T-cell (primary cell): ENCODE data around the gene SPAG7. TPM values are rescaled to one million over a fixed set of nuclear protein-coding genes. Genes with fewer than 3 reads are reported as not detected.

ENCODE experiments used
- ATAC-seq, 4 experiments: fragments of 200-7000 bp in 3 of 4; fragments of 150-1000 bp in 1 of 4; cut with Tn5 transposase; replicated peaks in 1 of 4; 1 replicate in 3 of 4; 2 replicates in 1 of 4; pipeline ENCODE4 v1.10.0; 2021; ENCODE audit warnings: moderate library complexity in 3 of 4, mild to moderate bottlenecking in 2 of 4, moderate number of reproducible peaks in 1 of 4
- CTCF ChIA-PET, 2 donors: fragments of 300-600 bp; sonication (Branson Sonifier 250); formaldehyde crosslinking; loops; one replicate each; lab custom pipeline; 2022; ENCODE audit warnings: antibody characterized with exemption in 2 of 2; lab: Charles Lee
- POLR2A ChIA-PET, 2 donors: fragments of 300-600 bp; sonication (Branson Sonifier 250); formaldehyde crosslinking; loops; one replicate each; lab custom pipeline; 2022; ENCODE audit warnings: antibody characterized with exemption in 2 of 2; lab: Charles Lee
- DNase-seq, 35 experiments: peaks; one replicate each; pipeline versions ENCODE4 v3.0.0 to v3.0.0-alpha.2; 2013 to 2023
- H3K27ac ChIP-seq: one replicate; pipeline ENCODE4 v1.5.1; 2013; ENCODE audit warnings: low read length
- H3K27me3 ChIP-seq, 2 experiments: replicated peaks in 1 of 2; 1 replicate in 1 of 2; 2 replicates in 1 of 2; pipeline versions ENCODE4 v1.6.1 to v1.7.0; 2013; ENCODE audit warnings: low read length in 1 of 2, mixed read lengths in 1 of 2; ENCODE audit not compliant: control insufficient read depth in 2 of 2, insufficient read depth in 2 of 2; ENCODE audit errors: extremely low read depth in 1 of 2
- H3K36me3 ChIP-seq, 2 donors: 1 replicate in 1 of 2; 2 replicates in 1 of 2; pipeline versions ENCODE4 v1.6.1 to v1.7.0; 2013; ENCODE audit warnings: low read length in 1 of 2; ENCODE audit not compliant: control insufficient read depth in 2 of 2, insufficient read depth in 1 of 2; ENCODE audit errors: extremely low read depth in 1 of 2
- H3K4me1 ChIP-seq, 2 experiments: 1 replicate in 1 of 2; 2 replicates in 1 of 2; pipeline versions ENCODE4 v1.6.1 to v1.7.0; 2013; ENCODE audit warnings: low read length in 2 of 2, mixed read lengths in 1 of 2; ENCODE audit not compliant: insufficient read depth in 2 of 2, control insufficient read depth in 1 of 2; ENCODE audit errors: extremely low read depth in 1 of 2
- H3K4me3 ChIP-seq, 2 donors: 1 replicate in 1 of 2; 2 replicates in 1 of 2; pipeline versions ENCODE4 v1.5.1 to v1.7.0; 2013; ENCODE audit warnings: mild to moderate bottlenecking in 2 of 2, low read length in 1 of 2, moderate library complexity in 1 of 2; ENCODE audit not compliant: control insufficient read depth in 1 of 2; ENCODE audit errors: extremely low read depth in 1 of 2
- H3K9me3 ChIP-seq: 2 replicates; pipeline ENCODE4 v1.7.0; 2013
- H3K27ac Mint-ChIP-seq, 2 donors: one replicate each; pipeline ENCODE4 v1.8.0; 2020 to 2021; ENCODE audit warnings: mild to moderate bottlenecking in 2 of 2, mixed read lengths in 2 of 2
- H3K27me3 Mint-ChIP-seq, 2 donors: one replicate each; pipeline ENCODE4 v1.8.0; 2021 to 2022; ENCODE audit warnings: mixed read lengths in 2 of 2
- H3K36me3 Mint-ChIP-seq: one replicate; pipeline ENCODE4 v1.8.0; 2021; ENCODE audit warnings: mixed read lengths
- H3K4me1 Mint-ChIP-seq, 3 donors: one replicate each; pipeline ENCODE4 v1.8.0; 2020 to 2022; ENCODE audit warnings: mixed read lengths in 3 of 3, mild to moderate bottlenecking in 1 of 3
- H3K4me3 Mint-ChIP-seq, 3 donors: one replicate each; pipeline ENCODE4 v1.8.0; 2020 to 2022; ENCODE audit warnings: mild to moderate bottlenecking in 3 of 3, mixed read lengths in 3 of 3, moderate library complexity in 3 of 3
- H3K9me3 Mint-ChIP-seq, 3 donors: one replicate each; pipeline ENCODE4 v1.8.0; 2020 to 2022; ENCODE audit warnings: mixed read lengths in 3 of 3
- WGBS: methylation state at CpG from one replicate; pipeline ENCODE4 v1.1.5; 2013; ENCODE audit warnings: missing lambda C conversion rate; ENCODE audit not compliant: insufficient coverage; 5-methylcytosine and 5-hydroxymethylcytosine counted together
- total RNA-seq, 35 experiments: library from RNA in 6 of 35; stranded (reverse) in 6 of 35; fragments of 120-200 nt in 1 of 35; gene quantifications; one replicate each; pipeline versions ENCODE4 v1.2.1 to v1.2.4 and lab custom pipeline; 2013 to 2026

Gene SPAG7
- total RNA-seq, 5 donors from 2014 or later (not counting 1 experiment from before 2014, with no cell fraction given): 36.4 to 65.6 (median 55.8) TPM

DNA sequence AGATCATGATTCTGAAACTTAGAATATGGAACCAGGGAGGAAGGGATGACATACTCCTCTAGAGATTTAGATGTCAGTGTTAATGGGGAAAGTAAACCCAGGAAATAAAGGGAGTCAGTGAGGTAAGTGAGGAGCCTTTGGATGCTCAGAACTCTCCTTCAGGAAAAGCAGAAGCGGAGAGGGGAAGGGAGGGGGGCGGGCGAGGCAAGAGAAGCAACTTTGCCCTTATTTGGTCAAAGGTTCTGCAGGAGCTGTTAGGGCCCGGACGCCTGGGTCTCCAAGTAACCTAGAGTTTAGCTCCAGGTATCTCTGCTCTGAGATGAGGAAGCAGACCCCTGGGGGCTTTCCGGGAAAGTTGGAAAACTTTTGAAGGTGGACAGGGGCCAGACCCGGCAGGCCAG, 20.6 kb downstream of the SPAG7 start:
- POLR2A ChIA-PET: no interaction called here
- Histone ChIP-seq H3K9me3 (no peaks in the 10 kb centered on the region), H3K4me3 (peak overlapping the region; percentile 85 to 100), H3K36me3 (peaks cover 8 to 51% of the 10 kb centered on the region in 2 donors), H3K27me3 (no peaks in the 10 kb centered on the region), H3K27ac (peak overlapping the region; percentile 97), H3K4me1 (peaks cover 35 to 66% of the 10 kb centered on the region in 2 experiments)
- no peaks in the 10 kb centered on the region for H3K27me3 Mint-ChIP-seq
- peak overlapping the region; percentile 97 to 100 (median 98) for H3K4me3 Mint-ChIP-seq
- ATAC-seq (no peak), DNase-seq (no peak)
- H3K36me3 Mint-ChIP-seq: peaks cover 42% of the 10 kb centered on the region
- H3K9me3 Mint-ChIP-seq: no peaks in the 10 kb centered on the region
- WGBS: 0% methylated on average over 5 of the region's 7 CpGs
- peaks cover 61 to 70% (median 63%) of the 10 kb centered on the region in 3 donors for H3K4me1 Mint-ChIP-seq
- H3K27ac Mint-ChIP-seq: peak overlapping the region; percentile 75 to 97
- CTCF ChIA-PET: interaction anchor here in 1 of 2 donors (1.3 kb wide), 1 partner anchor 20 kb away, joined by 3 read pairs; the partner anchor contains the start of gene SPAG7

DNA sequence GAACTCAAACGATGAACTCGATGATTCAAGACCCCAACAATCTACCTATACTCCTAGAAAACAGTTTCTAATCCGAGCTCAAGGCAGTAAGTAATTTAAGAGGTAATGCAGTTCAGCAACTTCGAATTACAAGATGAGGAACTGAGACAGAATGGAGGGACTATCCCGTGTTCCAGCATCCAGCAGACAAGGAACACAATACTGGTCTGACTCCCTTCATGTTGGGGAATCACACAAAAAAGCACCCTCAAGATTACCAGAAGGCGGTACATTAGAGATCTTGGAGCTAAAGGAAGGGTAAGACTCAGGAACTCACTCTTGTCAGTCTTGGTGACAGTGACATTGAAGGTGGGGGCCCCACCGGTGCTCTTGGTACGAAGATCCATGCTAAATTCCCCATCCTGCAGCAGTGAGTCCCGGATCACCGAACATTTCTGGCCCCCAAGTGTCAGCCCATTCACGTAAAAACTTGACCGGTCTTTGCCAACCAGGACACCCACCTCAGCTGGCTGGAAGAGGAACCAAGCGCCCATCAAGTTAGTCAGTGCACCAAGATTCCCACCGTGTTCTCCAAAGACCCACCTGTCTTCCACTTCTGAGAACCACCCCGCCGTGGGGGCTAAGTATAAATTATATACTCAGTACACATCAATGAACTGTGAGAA, 21.2 kb downstream of the SPAG7 start:
- H3K4me1 Mint-ChIP-seq: peaks cover 66 to 76% (median 69%) of the 10 kb centered on the region in 3 donors
- no peak for ATAC-seq
- CTCF ChIA-PET: interaction anchor here in 1 of 2 donors (1.3 kb wide), 1 partner anchor 21 kb away, joined by 3 read pairs; the partner anchor contains the start of gene SPAG7

DNA sequence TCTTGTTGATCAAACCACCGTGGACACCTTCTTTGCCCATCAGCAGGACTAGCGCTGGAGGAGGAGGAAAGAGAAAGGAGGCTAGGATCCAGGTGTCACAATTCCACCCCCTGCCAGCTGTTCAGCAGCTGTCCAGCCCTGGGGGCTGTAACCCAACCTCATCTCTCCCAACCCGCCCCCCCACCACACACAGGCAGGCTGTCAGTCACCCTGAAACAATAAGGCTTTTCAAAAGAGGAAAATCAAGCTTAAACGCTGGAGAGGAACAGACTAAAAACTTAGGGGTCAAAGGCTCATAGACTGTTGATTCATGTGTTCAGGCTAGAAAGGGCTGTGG, 21.7 kb downstream of the SPAG7 start:
- ATAC-seq (no peak), DNase-seq (no peak)
- Mint-ChIP-seq H3K27ac (peak overlapping the region; percentile 96 to 97), H3K4me3 (peak overlapping the region; percentile 97 to 100 (median 98)), H3K36me3 (peaks cover 50% of the 10 kb centered on the region), H3K4me1 (peaks cover 69 to 77% (median 70%) of the 10 kb centered on the region in 3 donors), H3K27me3 (no peaks in the 10 kb centered on the region), H3K9me3 (no peaks in the 10 kb centered on the region)
- no peaks in the 10 kb centered on the region for H3K27me3 ChIP-seq
- CTCF ChIA-PET: interaction anchor here in 1 of 2 donors (1.0 kb wide), 1 partner anchor 21 kb away, joined by 4 read pairs; no protein-coding TSS in a partner anchor
- peak overlapping the region; percentile 85 to 100 for H3K4me3 ChIP-seq
- peak overlapping the region; percentile 97 for H3K27ac ChIP-seq
- POLR2A ChIA-PET: interaction anchor here in 1 of 2 donors (0.6 to 1.4 kb wide), 2 partner anchors 22 to 91 kb away, joined by 3 to 5 read pairs; partner anchors contain the start of gene SPAG7
- H3K4me1 ChIP-seq: peaks cover 39 to 71% of the 10 kb centered on the region in 2 experiments
- no peaks in the 10 kb centered on the region for H3K9me3 ChIP-seq
- peaks cover 8 to 51% of the 10 kb centered on the region in 2 donors for H3K36me3 ChIP-seq
- no CpG with 5 or more reads among the region's 4 CpGs for WGBS

More for the DNA sequence above, 21.2 kb downstream of the SPAG7 start:
- H3K27me3 ChIP-seq: no peaks in the 10 kb centered on the region
- H3K27me3 Mint-ChIP-seq: no peaks in the 10 kb centered on the region
- H3K4me1 ChIP-seq: peaks cover 38 to 72% of the 10 kb centered on the region in 2 experiments
- H3K9me3 Mint-ChIP-seq: no peaks in the 10 kb centered on the region
- peaks cover 8 to 51% of the 10 kb centered on the region in 2 donors for H3K36me3 ChIP-seq
- H3K27ac ChIP-seq: peak overlapping the region; percentile 97
- peaks cover 46% of the 10 kb centered on the region for H3K36me3 Mint-ChIP-seq
- H3K4me3 Mint-ChIP-seq: peak overlapping the region; percentile 97 to 100 (median 98)
- DNase-seq: no peak
- H3K9me3 ChIP-seq: no peaks in the 10 kb centered on the region
- POLR2A ChIA-PET: interaction anchor here in 1 of 2 donors (1.4 kb wide), 1 partner anchor 21 kb away, joined by 5 read pairs; the partner anchor contains the start of gene SPAG7
- WGBS: 2% methylated on average over 6 of the region's 16 CpGs
- peak overlapping the region; percentile 75 to 97 for H3K27ac Mint-ChIP-seq
- peak overlapping the region; percentile 85 to 100 for H3K4me3 ChIP-seq

GRCh38 chr17:4945176-4945943, 22.3 kb downstream of the SPAG7 start:
- Histone ChIP-seq H3K36me3 (peaks cover 8 to 51% of the 10 kb centered on the region in 2 donors), H3K27me3 (no peaks in the 10 kb centered on the region), H3K9me3 (no peaks in the 10 kb centered on the region), H3K4me1 (peaks cover 39 to 66% of the 10 kb centered on the region in 2 experiments), H3K4me3 (peak overlapping the region; percentile 60 to 100), H3K27ac (peak overlapping the region; percentile 97)
- 14% methylated on average over 4 of the region's 7 CpGs for WGBS
- no peaks in the 10 kb centered on the region for H3K9me3 Mint-ChIP-seq
- H3K36me3 Mint-ChIP-seq: peaks cover 50% of the 10 kb centered on the region
- H3K27me3 Mint-ChIP-seq: no peaks in the 10 kb centered on the region
- H3K4me1 Mint-ChIP-seq: peaks cover 63 to 75% (median 67%) of the 10 kb centered on the region in 3 donors
- CTCF ChIA-PET: interaction anchor here in 1 of 2 donors (1.0 kb wide), 1 partner anchor 21 kb away, joined by 4 read pairs; no protein-coding TSS in a partner anchor
- peak in 3 of 4 experiments; percentile 24 to 31 (median 24) for ATAC-seq
- POLR2A ChIA-PET: interaction anchor here in 1 of 2 donors (0.6 to 1.4 kb wide), 3 partner anchors 22 to 145 kb away, joined by 3 to 6 read pairs (median 5); partner anchors contain the start of gene SPAG7
- DNase-seq: peak in 34 of 35 experiments; percentile 34 to 80 (median 52)
- peak overlapping the region; percentile 97 to 100 (median 98) for H3K4me3 Mint-ChIP-seq
- H3K27ac Mint-ChIP-seq: peak overlapping the region; percentile 96 to 97

GRCh38 chr17:4944554-4945175, 23.0 kb downstream of the SPAG7 start:
- Mint-ChIP-seq H3K27ac (peak overlapping the region; percentile 96 to 97), H3K9me3 (no peaks in the 10 kb centered on the region), H3K4me3 (peak overlapping the region; percentile 97 to 100 (median 98)), H3K27me3 (no peaks in the 10 kb centered on the region), H3K36me3 (peaks cover 50% of the 10 kb centered on the region), H3K4me1 (peaks cover 62 to 72% (median 67%) of the 10 kb centered on the region in 3 donors)
- Histone ChIP-seq H3K27ac (peak overlapping the region; percentile 97), H3K4me1 (peaks cover 39 to 62% of the 10 kb centered on the region in 2 experiments), H3K9me3 (no peaks in the 10 kb centered on the region), H3K36me3 (peaks cover 8 to 51% of the 10 kb centered on the region in 2 donors), H3K27me3 (no peaks in the 10 kb centered on the region), H3K4me3 (peak overlapping the region; percentile 60 to 100)
- no peak for ATAC-seq
- DNase-seq: peak in 1 of 35 experiments; percentile 22
- ChIA-PET POLR2A (interaction anchor here in 1 of 2 donors (0.6 to 1.4 kb wide), 2 partner anchors 23 to 145 kb away, joined by 5 to 6 read pairs; partner anchors contain the start of gene SPAG7), CTCF (interaction anchor here in 1 of 2 donors (1.0 kb wide), 1 partner anchor 22 kb away, joined by 4 read pairs; no protein-coding TSS in a partner anchor)
- WGBS: 0% methylated on average over 4 of the region's 8 CpGs
